Endothelial cell of umbilical vein (primary cell): Measurements from ENCODE around the gene ADAM23. TPM values are rescaled to one million over a fixed set of nuclear protein-coding genes. Genes with fewer than 3 reads are reported as not detected.

Source experiments
- BruUV-seq: library from RNA; stranded (reverse); fragments of 400-500 nt; replicated peaks from 2 replicates; lab custom pipeline; 2021; lab: Mats Ljungman, UMichigan
- CTCF ChIA-PET: fragments of 300-600, 350-600 bp; sonication (Branson Sonifier 250); formaldehyde crosslinking; loops from one replicate; lab custom pipeline; 2021; ENCODE audit warnings: antibody characterized with exemption, inconsistent platforms; lab: Charles Lee
- POLR2A ChIA-PET: fragments of 300-600, 350-600 bp; sonication (Branson Sonifier 250); formaldehyde crosslinking; loops from one replicate; lab custom pipeline; 2021; ENCODE audit warnings: antibody characterized with exemption, inconsistent platforms; lab: Charles Lee
- DNase-seq: peaks from one replicate; pipeline ENCODE4 v3.0.0-alpha.2; 2011; ENCODE audit warnings: low read depth, low spot score
- FAIRE-seq: peaks from 2 replicates; lab custom pipeline; 2011; peaks lifted over from hg19 to GRCh38; lab: Jason Lieb, UNC
- H2AFZ ChIP-seq: 2 replicates; pipeline ENCODE4 v1.6.0; 2012; ENCODE audit warnings: low read depth, low read length, control low read depth, inconsistent platforms
- H3K27ac ChIP-seq: 2 replicates; pipeline ENCODE4 v1.5.1; 2011; ENCODE audit warnings: low read depth, mild to moderate bottlenecking, control low read depth, low read length, moderate library complexity; ENCODE audit not compliant: insufficient read depth
- H3K27me3 ChIP-seq, 2 experiments: 2 replicates each; pipeline versions ENCODE4 v1.6.0 to v1.6.1; 2011; ENCODE audit warnings: low read length in 2 of 2, mixed read lengths in 1 of 2; ENCODE audit not compliant: control insufficient read depth in 2 of 2, insufficient read depth in 2 of 2
- H3K36me3 ChIP-seq, 2 experiments: 2 replicates in 1 of 2; 3 replicates in 1 of 2; pipeline ENCODE4 v1.5.1; 2011; ENCODE audit warnings: low read length in 2 of 2, mild to moderate bottlenecking in 1 of 2, moderate library complexity in 1 of 2; ENCODE audit not compliant: control insufficient read depth in 2 of 2, insufficient read depth in 2 of 2; ENCODE audit errors: extremely low read depth in 1 of 2
- H3K4me1 ChIP-seq: 3 replicates; pipeline ENCODE4 v1.5.1; 2011; ENCODE audit warnings: mild to moderate bottlenecking, low read length; ENCODE audit not compliant: control insufficient read depth, insufficient read depth; ENCODE audit errors: extremely low read depth
- H3K4me2 ChIP-seq: 2 replicates; pipeline ENCODE4 v1.6.1; 2011; ENCODE audit warnings: low read length, control low read depth, mixed read lengths; ENCODE audit not compliant: insufficient read depth
- H3K4me3 ChIP-seq, 3 experiments: fragments of 200-600 bp in 1 of 3; sonication (generic), shearing (Covaris generic) in 1 of 3; replicated peaks in 1 of 3; 2 replicates each; pipeline ENCODE4 v1.5.1; 2011 to 2016; ENCODE audit warnings: control low read depth in 3 of 3, low read length in 3 of 3, mild to moderate bottlenecking in 2 of 3, inconsistent platforms in 1 of 3, low read depth in 1 of 3, moderate library complexity in 1 of 3; ENCODE audit not compliant: insufficient read depth in 1 of 3
- H3K79me2 ChIP-seq: 2 replicates; pipeline ENCODE4 v1.6.0; 2012; ENCODE audit warnings: low read length, inconsistent platforms; ENCODE audit not compliant: control insufficient read depth, insufficient read depth
- H3K9ac ChIP-seq: replicated peaks from 2 replicates; pipeline ENCODE3; 2011; ENCODE audit warnings: low read length, control low read depth; ENCODE audit not compliant: insufficient read depth; ENCODE audit errors: extremely low read depth
- H3K9me1 ChIP-seq: replicated peaks from 3 replicates; pipeline ENCODE4 v1.6.0; 2011; ENCODE audit warnings: mild to moderate bottlenecking, low read length; ENCODE audit not compliant: control insufficient read depth, insufficient read depth; ENCODE audit errors: extremely low read depth
- H3K9me3 ChIP-seq: replicated peaks from 2 replicates; pipeline ENCODE4 v1.5.1; 2012; ENCODE audit warnings: low read length, inconsistent platforms; ENCODE audit not compliant: control insufficient read depth, insufficient read depth
- H4K20me1 ChIP-seq: replicated peaks from 2 replicates; pipeline ENCODE3; 2011; ENCODE audit warnings: mild to moderate bottlenecking, low read length; ENCODE audit not compliant: control insufficient read depth, insufficient read depth; ENCODE audit errors: extremely low read depth
- EZH2 ChIP-seq: IDR thresholded peaks from 2 replicates; pipeline ENCODE4 v1.6.1; 2012; ENCODE audit warnings: borderline replicate concordance, low read depth, mild to moderate bottlenecking, moderate library complexity, low read length, inconsistent platforms; ENCODE audit not compliant: severe bottlenecking
- FOS ChIP-seq: IDR thresholded peaks from 2 replicates; pipeline ENCODE4 v1.6.1; 2011; ENCODE audit warnings: mild to moderate bottlenecking, low read length, moderate library complexity, borderline replicate concordance; ENCODE audit not compliant: insufficient read depth
- GATA2 ChIP-seq: IDR thresholded peaks from 2 replicates; pipeline ENCODE4 v1.7.0; 2011; ENCODE audit warnings: low read depth, mild to moderate bottlenecking, moderate library complexity, mixed read lengths, low read length; ENCODE audit not compliant: insufficient read length, insufficient read depth
- JUN ChIP-seq: IDR thresholded peaks from 2 replicates; pipeline ENCODE4 v1.6.1; 2011; ENCODE audit warnings: borderline replicate concordance, low read depth; ENCODE audit not compliant: insufficient read length, insufficient read depth
- MAX ChIP-seq: IDR thresholded peaks from 2 replicates; pipeline ENCODE4 v1.6.1; 2011; ENCODE audit not compliant: insufficient read depth, insufficient read length
- MYC ChIP-seq: IDR thresholded peaks from one replicate; pipeline ENCODE4 v1.6.1; 2011; ENCODE audit warnings: mild to moderate bottlenecking, low read depth, low read length
- POLR2A ChIP-seq: IDR thresholded peaks from 2 replicates; pipeline ENCODE4 v1.6.1; 2012; ENCODE audit warnings: low read depth, mild to moderate bottlenecking, control low read depth, low read length
- POLR2AphosphoS5 ChIP-seq: IDR thresholded peaks from 2 replicates; pipeline ENCODE4 v1.6.1; 2012; ENCODE audit warnings: low read depth, mild to moderate bottlenecking, control low read depth, low read length, moderate library complexity; ENCODE audit not compliant: insufficient read depth
- dilution Hi-C: fragments of 300-500 bp; cut with MboI; formaldehyde crosslinking; loops from one replicate; pipeline ENCODE4 v1.15.0; 2019; ENCODE audit warnings: low sequenced_read_pairs; ENCODE audit not compliant: extremely low pct_ligation_motif_present
- intact Hi-C: fragments of 100-400 bp; cut with micrococcal nuclease; formaldehyde crosslinking; loops from one replicate; pipeline ENCODE4 v1.10.0; 2022
- polyA plus RNA-seq, 4 experiments: library from polyadenylated mRNA; depleted of rRNA in 3 of 4; stranded (reverse) in 3 of 4; unstranded in 1 of 4; fragments of >200 nt; gene quantifications; 2 replicates each; pipeline versions ENCODE4 v1.2.1 to v1.2.3, GENCODE V29; 2011 to 2012; ENCODE audit warnings: missing spikeins in 1 of 4
- total RNA-seq: library from RNA; stranded (reverse); gene quantifications from 2 replicates; pipeline ENCODE4 v1.2.3, GENCODE V29; 2021
- TF ChIP-seq, protein P1 (sequence below), 2 donors: IDR thresholded peaks; 1 replicate in 1 of 2; 2 replicates in 1 of 2; pipeline ENCODE4 v1.5.1; 2011; ENCODE audit warnings: low read length in 2 of 2, mild to moderate bottlenecking in 2 of 2, moderate library complexity in 2 of 2, control low read depth in 1 of 2, inconsistent platforms in 1 of 2, low read depth in 1 of 2; ENCODE audit not compliant: insufficient read depth in 1 of 2; ENCODE audit errors: extremely low read depth in 1 of 2

The ADAM23 gene
- total and polyA plus RNA-seq, 2 donors (not counting 3 experiments of a cell fraction or from before 2014, with no cell fraction given): 20.6 to 38.5 TPM

DNA sequence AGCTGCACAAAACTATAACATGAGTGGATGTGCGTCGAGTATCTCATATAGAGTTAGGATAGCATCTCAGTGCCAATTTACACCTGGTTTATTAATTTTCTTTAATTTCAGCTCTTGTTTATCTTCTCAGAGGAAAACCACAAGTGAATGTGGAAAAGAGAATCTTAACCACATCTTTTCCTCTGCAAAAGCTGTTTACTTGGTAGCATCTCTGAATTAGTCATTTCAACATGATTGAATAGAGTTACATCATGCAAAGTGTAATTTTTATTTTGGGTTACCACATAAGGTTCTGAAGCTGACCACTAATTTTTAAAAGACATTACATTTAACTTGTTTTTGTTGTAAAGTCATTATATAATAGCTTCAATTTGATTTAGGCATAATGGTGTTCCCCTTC, 115.2 kb downstream of the ADAM23 start:
- Histone ChIP-seq H3K79me2 (no peaks in the 10 kb centered on the region), H3K27ac (no peak overlapping the region), H3K9ac (no peak overlapping the region), H3K27me3 (no peaks in the 10 kb centered on the region), H3K9me3 (no peaks in the 10 kb centered on the region), H3K9me1 (no peaks in the 10 kb centered on the region), H3K4me1 (no peaks in the 10 kb centered on the region), H4K20me1 (no peaks in the 10 kb centered on the region), H3K36me3 (no peaks in the 10 kb centered on the region), H3K4me3 (no peak overlapping the region), H3K4me2 (no peak overlapping the region), H2AFZ (no peak overlapping the region)
- intact Hi-C loops: loop anchor here (5.0 to 10.0 kb wide), 2 partner anchors 116 to 916 kb away; partner anchors contain the start of gene ADAM23
- TF ChIP-seq GATA2 (no peak), JUN (no peak), EZH2 (no peak), MAX (no peak), FOS (no peak), POLR2A (no peak), MYC (no peak)
- DNase-seq (no peak), FAIRE-seq (no peak)
- POLR2A ChIA-PET: no interaction called here
- no TSS peak for BruUV-seq
- CTCF ChIA-PET: interaction anchor here (0.6 to 4.8 kb wide), 15 partner anchors 10 to 222 kb away, joined by 3 to 44 read pairs (median 4); no protein-coding TSS in a partner anchor
- dilution Hi-C loops: no loop called here

DNA sequence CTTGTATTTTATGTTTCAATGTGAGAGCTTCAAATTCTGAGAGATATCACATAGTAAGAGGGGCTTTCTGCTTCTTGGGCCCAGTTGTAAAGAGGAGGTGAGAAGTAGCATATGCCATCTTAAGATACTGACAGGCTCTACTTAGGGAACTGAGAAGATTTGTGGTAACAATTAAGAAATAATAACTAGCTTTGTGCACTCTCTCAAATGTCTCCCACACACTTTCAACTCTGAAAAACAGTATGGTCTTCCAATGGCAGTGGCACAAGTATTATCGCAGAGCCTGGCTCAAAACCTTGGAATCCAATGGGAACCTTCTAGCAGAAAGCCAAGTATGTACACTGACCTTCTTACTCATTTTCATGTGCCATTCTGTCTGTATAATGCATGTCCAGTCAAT, 118.6 kb downstream of the ADAM23 start:
- Histone ChIP-seq H4K20me1 (no peaks in the 10 kb centered on the region), H3K4me2 (no peak overlapping the region), H3K27me3 (no peaks in the 10 kb centered on the region), H3K9ac (no peak overlapping the region), H3K79me2 (no peaks in the 10 kb centered on the region), H3K27ac (no peak overlapping the region), H3K4me3 (no peak overlapping the region), H3K9me1 (no peaks in the 10 kb centered on the region), H3K9me3 (no peaks in the 10 kb centered on the region), H3K4me1 (no peaks in the 10 kb centered on the region), H3K36me3 (no peaks in the 10 kb centered on the region), H2AFZ (no peak overlapping the region)
- ChIA-PET CTCF (no interaction called here), POLR2A (no interaction called here)
- dilution Hi-C loops (no loop called here), intact Hi-C loops (no loop called here)
- no peak for DNase-seq
- FAIRE-seq: no peak
- TF ChIP-seq EZH2 (no peak), POLR2AphosphoS5 (no peak), POLR2A (no peak), JUN (no peak), GATA2 (no peak), FOS (no peak), MYC (no peak), MAX (no peak)
- TF ChIP-seq, protein P1, sequence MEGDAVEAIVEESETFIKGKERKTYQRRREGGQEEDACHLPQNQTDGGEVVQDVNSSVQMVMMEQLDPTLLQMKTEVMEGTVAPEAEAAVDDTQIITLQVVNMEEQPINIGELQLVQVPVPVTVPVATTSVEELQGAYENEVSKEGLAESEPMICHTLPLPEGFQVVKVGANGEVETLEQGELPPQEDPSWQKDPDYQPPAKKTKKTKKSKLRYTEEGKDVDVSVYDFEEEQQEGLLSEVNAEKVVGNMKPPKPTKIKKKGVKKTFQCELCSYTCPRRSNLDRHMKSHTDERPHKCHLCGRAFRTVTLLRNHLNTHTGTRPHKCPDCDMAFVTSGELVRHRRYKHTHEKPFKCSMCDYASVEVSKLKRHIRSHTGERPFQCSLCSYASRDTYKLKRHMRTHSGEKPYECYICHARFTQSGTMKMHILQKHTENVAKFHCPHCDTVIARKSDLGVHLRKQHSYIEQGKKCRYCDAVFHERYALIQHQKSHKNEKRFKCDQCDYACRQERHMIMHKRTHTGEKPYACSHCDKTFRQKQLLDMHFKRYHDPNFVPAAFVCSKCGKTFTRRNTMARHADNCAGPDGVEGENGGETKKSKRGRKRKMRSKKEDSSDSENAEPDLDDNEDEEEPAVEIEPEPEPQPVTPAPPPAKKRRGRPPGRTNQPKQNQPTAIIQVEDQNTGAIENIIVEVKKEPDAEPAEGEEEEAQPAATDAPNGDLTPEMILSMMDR (IDR thresholded peaks at IDR 0.05; ENCODE audit: extremely low read depth in 1 of 2, insufficient read depth in 1 of 2, low read depth in 1 of 2, low read length in 2 of 2): no peak
- BruUV-seq: no TSS peak
